ENCODE data around the gene AGAP6.
"Not testable (repeated sequence)": the region's sequence is repeated elsewhere in the genome, so short reads cannot be mapped to it uniquely, and the experiment has no call there.

AGAP6 gene

GRCh38 chr10:49953122-49953521, 35.1 kb upstream of the AGAP6 start:
- not testable (repeated sequence) for DNase-seq; H3K27ac ChIP-seq (ENCODE audit: low read length); H2AFZ ChIP-seq (ENCODE audit: low read length); H3K9me3 ChIP-seq (replicated peaks; ENCODE audit: insufficient read depth, low read length); H3K4me3 ChIP-seq (ENCODE audit: low read length); H3F3A ChIP-seq (ENCODE audit: insufficient read depth, low read length); H4K20me1 ChIP-seq (ENCODE audit: insufficient read depth, low read length); H3K4me2 ChIP-seq (ENCODE audit: low read depth, low read length); H3K4me1 ChIP-seq (ENCODE audit: low read length); H3K27me3 ChIP-seq (replicated peaks; ENCODE audit: insufficient read depth, low read length); H3K36me3 ChIP-seq (replicated peaks; ENCODE audit: insufficient read depth, low read length); H3K9me2 ChIP-seq (replicated peaks; ENCODE audit: insufficient read depth, low read length); H3K9ac ChIP-seq (ENCODE audit: low read length)
- peaks cover 34% of the 10 kb centered on the region for H3K79me2 ChIP-seq (ENCODE audit: low read length)

- not testable (repeated sequence) for H3K4me2 ChIP-seq (ENCODE audit: low read depth, low read length); H3K9ac ChIP-seq (ENCODE audit: low read length); DNase-seq; H3K27ac ChIP-seq (ENCODE audit: low read length); H2AFZ ChIP-seq (ENCODE audit: low read length); H3K4me3 ChIP-seq (ENCODE audit: low read length); H3K4me1 ChIP-seq (ENCODE audit: low read length); H3K27me3 ChIP-seq (replicated peaks; ENCODE audit: insufficient read depth, low read length); H3K79me2 ChIP-seq (ENCODE audit: low read length); H3K9me3 ChIP-seq (replicated peaks; ENCODE audit: insufficient read depth, low read length); H3F3A ChIP-seq (ENCODE audit: insufficient read depth, low read length); H3K9me2 ChIP-seq (replicated peaks; ENCODE audit: insufficient read depth, low read length); H4K20me1 ChIP-seq (ENCODE audit: insufficient read depth, low read length); H3K36me3 ChIP-seq (replicated peaks; ENCODE audit: insufficient read depth, low read length)
These were observed 17.8 kb upstream of the AGAP6 start for GRCh38 chr10:49970331-49970857.

GRCh38 chr10:49971466-49971865, 16.7 kb upstream of the AGAP6 start:
- H3K36me3 ChIP-seq (replicated peaks; ENCODE audit: insufficient read depth, low read length); H3K9me2 ChIP-seq (replicated peaks; ENCODE audit: insufficient read depth, low read length); H3K9ac ChIP-seq (ENCODE audit: low read length); H3K4me1 ChIP-seq (ENCODE audit: low read length); H3K4me3 ChIP-seq (ENCODE audit: low read length); H3K27ac ChIP-seq (ENCODE audit: low read length); H4K20me1 ChIP-seq (ENCODE audit: insufficient read depth, low read length); H3K79me2 ChIP-seq (ENCODE audit: low read length); H3F3A ChIP-seq (ENCODE audit: insufficient read depth, low read length); H3K9me3 ChIP-seq (replicated peaks; ENCODE audit: insufficient read depth, low read length); H2AFZ ChIP-seq (ENCODE audit: low read length); H3K27me3 ChIP-seq (replicated peaks; ENCODE audit: insufficient read depth, low read length); H3K4me2 ChIP-seq (ENCODE audit: low read depth, low read length); DNase-seq: not testable (repeated sequence)

GRCh38 chr10:49972094-49972493, 16.1 kb upstream of the AGAP6 start:
- H3K27ac ChIP-seq (ENCODE audit: low read length); H3K4me1 ChIP-seq (ENCODE audit: low read length); H3K79me2 ChIP-seq (ENCODE audit: low read length); H2AFZ ChIP-seq (ENCODE audit: low read length); H3F3A ChIP-seq (ENCODE audit: insufficient read depth, low read length); H4K20me1 ChIP-seq (ENCODE audit: insufficient read depth, low read length); H3K9ac ChIP-seq (ENCODE audit: low read length); H3K36me3 ChIP-seq (replicated peaks; ENCODE audit: insufficient read depth, low read length); H3K4me2 ChIP-seq (ENCODE audit: low read depth, low read length); H3K27me3 ChIP-seq (replicated peaks; ENCODE audit: insufficient read depth, low read length); H3K9me3 ChIP-seq (replicated peaks; ENCODE audit: insufficient read depth, low read length); H3K9me2 ChIP-seq (replicated peaks; ENCODE audit: insufficient read depth, low read length); H3K4me3 ChIP-seq (ENCODE audit: low read length); DNase-seq: not testable (repeated sequence)

- not testable (repeated sequence) for H3F3A ChIP-seq (ENCODE audit: insufficient read depth, low read length); H3K4me2 ChIP-seq (ENCODE audit: low read depth, low read length); H3K4me3 ChIP-seq (ENCODE audit: low read length); H3K27me3 ChIP-seq (replicated peaks; ENCODE audit: insufficient read depth, low read length); DNase-seq; H3K9me3 ChIP-seq (replicated peaks; ENCODE audit: insufficient read depth, low read length); H4K20me1 ChIP-seq (ENCODE audit: insufficient read depth, low read length); H3K4me1 ChIP-seq (ENCODE audit: low read length); H3K36me3 ChIP-seq (replicated peaks; ENCODE audit: insufficient read depth, low read length); H2AFZ ChIP-seq (ENCODE audit: low read length); H3K79me2 ChIP-seq (ENCODE audit: low read length); H3K27ac ChIP-seq (ENCODE audit: low read length); H3K9ac ChIP-seq (ENCODE audit: low read length); H3K9me2 ChIP-seq (replicated peaks; ENCODE audit: insufficient read depth, low read length)
These were observed 10.4 kb upstream of the AGAP6 start for GRCh38 chr10:49977756-49978155.

- H3K79me2 ChIP-seq (ENCODE audit: low read length); H3K9ac ChIP-seq (ENCODE audit: low read length); H3K9me3 ChIP-seq (replicated peaks; ENCODE audit: insufficient read depth, low read length); H3K27ac ChIP-seq (ENCODE audit: low read length); H3K4me3 ChIP-seq (ENCODE audit: low read length); H3K9me2 ChIP-seq (replicated peaks; ENCODE audit: insufficient read depth, low read length); DNase-seq; H4K20me1 ChIP-seq (ENCODE audit: insufficient read depth, low read length); H3F3A ChIP-seq (ENCODE audit: insufficient read depth, low read length); H3K27me3 ChIP-seq (replicated peaks; ENCODE audit: insufficient read depth, low read length); H3K4me1 ChIP-seq (ENCODE audit: low read length); H2AFZ ChIP-seq (ENCODE audit: low read length); H3K4me2 ChIP-seq (ENCODE audit: low read depth, low read length); H3K36me3 ChIP-seq (replicated peaks; ENCODE audit: insufficient read depth, low read length): not testable (repeated sequence)
These were observed 999 bp upstream of the AGAP6 start for GRCh38 chr10:49987207-49987606.

GRCh38 chr10:49995321-49995720, 7.1 kb downstream of the AGAP6 start:
- not testable (repeated sequence) for H3K4me2 ChIP-seq (ENCODE audit: low read depth, low read length)

GRCh38 chr10:50014024-50014423, 25.8 kb downstream of the AGAP6 start:
- not testable (repeated sequence) for H3K27ac ChIP-seq (ENCODE audit: low read length); H3K9ac ChIP-seq (ENCODE audit: low read length); H3K4me2 ChIP-seq (ENCODE audit: low read depth, low read length); H3K4me3 ChIP-seq (ENCODE audit: low read length); H3F3A ChIP-seq (ENCODE audit: insufficient read depth, low read length); DNase-seq; H3K79me2 ChIP-seq (ENCODE audit: low read length); H2AFZ ChIP-seq (ENCODE audit: low read length); H3K27me3 ChIP-seq (replicated peaks; ENCODE audit: insufficient read depth, low read length); H3K9me3 ChIP-seq (replicated peaks; ENCODE audit: insufficient read depth, low read length); H3K9me2 ChIP-seq (replicated peaks; ENCODE audit: insufficient read depth, low read length); H3K4me1 ChIP-seq (ENCODE audit: low read length); H3K36me3 ChIP-seq (replicated peaks; ENCODE audit: insufficient read depth, low read length); H4K20me1 ChIP-seq (ENCODE audit: insufficient read depth, low read length)

More at GRCh38 chr10:49995321-49995720, 7.1 kb downstream of the AGAP6 start:
- not testable (repeated sequence) for H4K20me1 ChIP-seq (ENCODE audit: insufficient read depth, low read length); H3K9ac ChIP-seq (ENCODE audit: low read length); H3K36me3 ChIP-seq (replicated peaks; ENCODE audit: insufficient read depth, low read length); H3K27me3 ChIP-seq (replicated peaks; ENCODE audit: insufficient read depth, low read length); H3F3A ChIP-seq (ENCODE audit: insufficient read depth, low read length); H3K27ac ChIP-seq (ENCODE audit: low read length); H3K9me2 ChIP-seq (replicated peaks; ENCODE audit: insufficient read depth, low read length); H3K4me1 ChIP-seq (ENCODE audit: low read length); H2AFZ ChIP-seq (ENCODE audit: low read length); DNase-seq; H3K9me3 ChIP-seq (replicated peaks; ENCODE audit: insufficient read depth, low read length); H3K4me3 ChIP-seq (ENCODE audit: low read length); H3K79me2 ChIP-seq (ENCODE audit: low read length)
